Fibroblast of lung (primary cell): Measurements from ENCODE around the gene OTOS. TPM values are rescaled to one million over a fixed set of nuclear protein-coding genes. Genes with fewer than 3 reads are reported as not detected.

Experiments
- DNase-seq, 2 donors: peaks; one replicate each; pipeline versions ENCODE4 v3.0.0 to v3.0.0-alpha.2; 2010; ENCODE audit warnings: low read depth in 2 of 2
- H2AFZ ChIP-seq: 2 replicates; pipeline ENCODE4 v1.5.1; 2012; ENCODE audit warnings: low read length, control low read depth, inconsistent platforms
- H3K27ac ChIP-seq: 2 replicates; pipeline ENCODE4 v1.5.1; 2011; ENCODE audit warnings: low read length, control low read depth; ENCODE audit not compliant: insufficient read depth
- H3K27me3 ChIP-seq: 2 replicates; pipeline ENCODE4 v1.5.1; 2011; ENCODE audit warnings: mild to moderate bottlenecking, low read length; ENCODE audit not compliant: control insufficient read depth, insufficient read depth
- H3K36me3 ChIP-seq: 2 replicates; pipeline ENCODE4 v1.5.1; 2011; ENCODE audit warnings: low read length; ENCODE audit not compliant: control insufficient read depth, insufficient read depth
- H3K4me1 ChIP-seq: 2 replicates; pipeline ENCODE4 v1.5.1; 2011; ENCODE audit warnings: low read length; ENCODE audit not compliant: control insufficient read depth, insufficient read depth; ENCODE audit errors: extremely low read depth
- H3K4me2 ChIP-seq: 2 replicates; pipeline ENCODE4 v1.5.1; 2011; ENCODE audit warnings: low read length, control low read depth; ENCODE audit not compliant: insufficient read depth; ENCODE audit errors: extremely low read depth
- H3K4me3 ChIP-seq, 4 experiments: fragments of 200-600 bp in 1 of 4; sonication (generic) in 1 of 4; replicated peaks in 1 of 4; 2 replicates each; pipeline ENCODE4 v1.5.1; 2011 to 2016; ENCODE audit warnings: low read length in 4 of 4, low read depth in 3 of 4, mild to moderate bottlenecking in 3 of 4, control low read depth in 2 of 4, inconsistent platforms in 1 of 4, mixed read lengths in 1 of 4; ENCODE audit not compliant: insufficient read depth in 1 of 4; ENCODE audit errors: control extremely low read depth in 1 of 4
- H3K79me2 ChIP-seq: 2 replicates; pipeline ENCODE4 v1.5.1; 2012; ENCODE audit warnings: mild to moderate bottlenecking, low read length, inconsistent platforms; ENCODE audit not compliant: control insufficient read depth, insufficient read depth
- H3K9ac ChIP-seq: 2 replicates; pipeline ENCODE4 v1.5.1; 2011; ENCODE audit warnings: mild to moderate bottlenecking, low read length, control low read depth; ENCODE audit not compliant: insufficient read depth
- H3K9me3 ChIP-seq: 2 replicates; pipeline ENCODE4 v1.5.1; 2012; ENCODE audit warnings: low read depth, low read length; ENCODE audit not compliant: control insufficient read depth, insufficient read depth
- H4K20me1 ChIP-seq: 2 replicates; pipeline ENCODE4 v1.5.1; 2011; ENCODE audit warnings: low read length; ENCODE audit not compliant: control insufficient read depth, insufficient read depth; ENCODE audit errors: extremely low read depth
- EZH2 ChIP-seq: IDR thresholded peaks from 2 replicates; pipeline ENCODE4 v1.5.1; 2012; ENCODE audit warnings: low read length, control low read depth, mild to moderate bottlenecking; ENCODE audit errors: missing control alignments
- polyA plus RNA-seq, 2 donors: library from polyadenylated mRNA; depleted of rRNA in 1 of 2; stranded (reverse) in 1 of 2; unstranded in 1 of 2; fragments of >200 nt; gene quantifications; 2 replicates each; pipeline ENCODE4 v1.2.1, GENCODE V29; 2011 to 2012; ENCODE audit warnings: missing spikeins in 1 of 2
- total RNA-seq: library from RNA; depleted of rRNA; stranded (reverse); fragments of >200 nt; gene quantifications from 2 replicates; pipeline ENCODE4 v1.2.1, GENCODE V29; 2014
- TF ChIP-seq, protein P1 (sequence below), 2 donors: IDR thresholded peaks in 1 of 2; conservative IDR thresholded peaks in 1 of 2; 1 replicate in 1 of 2; 2 replicates in 1 of 2; pipeline ENCODE4 v1.5.1; 2011 to 2012; ENCODE audit warnings: low read length in 2 of 2, control low read depth in 1 of 2, inconsistent platforms in 1 of 2, low read depth in 1 of 2, mild to moderate bottlenecking in 1 of 2

The OTOS gene
- total and polyA plus RNA-seq, 2 donors (not counting 1 experiment from before 2014, with no cell fraction given): not detected

DNA sequence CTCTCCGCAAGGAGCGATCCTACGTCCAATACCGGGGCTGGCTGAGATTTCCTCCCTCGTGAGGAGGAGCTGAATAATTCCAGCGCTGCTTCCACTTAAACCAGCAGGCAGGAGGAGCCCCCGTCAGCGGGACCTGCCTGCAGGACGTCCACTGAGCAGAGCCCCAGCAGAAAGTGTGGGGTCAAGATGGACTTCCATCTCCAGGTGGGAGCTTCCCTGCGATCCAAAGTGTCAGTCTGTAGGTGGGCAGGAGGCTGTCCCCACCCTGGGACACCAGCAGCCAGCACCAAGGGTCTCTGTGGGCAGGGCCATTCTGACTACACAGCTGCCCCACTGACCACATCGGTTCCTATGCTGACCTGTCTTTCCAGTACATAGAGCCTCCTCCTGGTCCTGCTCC is 462 bp upstream of the OTOS start:
- Histone ChIP-seq H3K27me3 (peaks cover 2% of the 10 kb centered on the region), H3K27ac (no peak overlapping the region), H3K79me2 (peaks cover 1% of the 10 kb centered on the region), H2AFZ (no peak overlapping the region), H3K36me3 (no peaks in the 10 kb centered on the region), H3K4me3 (no peak overlapping the region), H3K4me1 (no peaks in the 10 kb centered on the region), H4K20me1 (no peaks in the 10 kb centered on the region), H3K9ac (no peak overlapping the region), H3K9me3 (no peaks in the 10 kb centered on the region), H3K4me2 (no peak overlapping the region)
- DNase-seq: no peak
- TF ChIP-seq EZH2: no peak
- TF ChIP-seq, protein P1, sequence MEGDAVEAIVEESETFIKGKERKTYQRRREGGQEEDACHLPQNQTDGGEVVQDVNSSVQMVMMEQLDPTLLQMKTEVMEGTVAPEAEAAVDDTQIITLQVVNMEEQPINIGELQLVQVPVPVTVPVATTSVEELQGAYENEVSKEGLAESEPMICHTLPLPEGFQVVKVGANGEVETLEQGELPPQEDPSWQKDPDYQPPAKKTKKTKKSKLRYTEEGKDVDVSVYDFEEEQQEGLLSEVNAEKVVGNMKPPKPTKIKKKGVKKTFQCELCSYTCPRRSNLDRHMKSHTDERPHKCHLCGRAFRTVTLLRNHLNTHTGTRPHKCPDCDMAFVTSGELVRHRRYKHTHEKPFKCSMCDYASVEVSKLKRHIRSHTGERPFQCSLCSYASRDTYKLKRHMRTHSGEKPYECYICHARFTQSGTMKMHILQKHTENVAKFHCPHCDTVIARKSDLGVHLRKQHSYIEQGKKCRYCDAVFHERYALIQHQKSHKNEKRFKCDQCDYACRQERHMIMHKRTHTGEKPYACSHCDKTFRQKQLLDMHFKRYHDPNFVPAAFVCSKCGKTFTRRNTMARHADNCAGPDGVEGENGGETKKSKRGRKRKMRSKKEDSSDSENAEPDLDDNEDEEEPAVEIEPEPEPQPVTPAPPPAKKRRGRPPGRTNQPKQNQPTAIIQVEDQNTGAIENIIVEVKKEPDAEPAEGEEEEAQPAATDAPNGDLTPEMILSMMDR (conservative IDR thresholded peaks at IDR 0.05 in 1 of 2, IDR thresholded peaks at IDR 0.05 in 1 of 2; ENCODE audit: low read depth in 1 of 2, low read length in 2 of 2): no peak

DNA sequence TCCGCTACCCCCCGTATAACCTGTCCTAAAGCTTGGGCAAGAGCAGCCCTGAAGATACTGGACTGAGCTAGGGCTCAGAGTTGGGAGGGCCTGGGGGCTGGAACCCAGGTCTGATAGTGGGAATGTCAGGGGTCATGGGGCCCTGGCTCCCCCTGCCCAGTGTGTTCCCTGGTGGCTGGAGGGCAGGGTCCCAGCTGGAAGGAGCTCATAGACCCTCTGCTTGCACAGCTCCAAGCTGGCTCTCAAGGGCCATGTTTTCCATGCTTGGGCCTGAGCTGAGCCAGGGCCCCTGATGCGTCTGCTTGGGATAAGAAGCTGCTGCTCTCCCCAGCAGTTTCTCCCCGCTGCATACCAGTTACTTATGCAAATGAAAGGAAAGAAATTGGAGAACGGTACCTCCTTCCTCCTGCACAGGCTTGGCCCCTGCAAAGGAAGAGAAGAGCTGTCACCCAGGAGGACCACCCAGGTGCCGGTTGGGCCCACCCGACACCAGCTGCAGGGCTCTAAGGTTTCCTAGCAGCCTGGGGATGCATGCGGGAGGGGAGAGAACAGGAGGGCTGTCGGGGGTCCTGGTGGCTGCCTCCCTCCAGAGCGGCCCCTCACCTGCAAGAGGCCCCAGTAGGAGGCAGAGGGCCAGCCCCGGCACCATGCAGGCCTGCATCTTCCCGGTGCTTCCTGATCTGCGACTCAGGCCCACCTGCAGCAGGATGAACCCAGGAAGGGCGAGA is 628 bp downstream of the OTOS start:
- no peak overlapping the region for H2AFZ ChIP-seq
- H3K9ac ChIP-seq: no peak overlapping the region
- H3K4me2 ChIP-seq: no peak overlapping the region
- H3K79me2 ChIP-seq: peaks cover 12% of the 10 kb centered on the region
- H3K4me1 ChIP-seq: no peaks in the 10 kb centered on the region
- no peak overlapping the region for H3K4me3 ChIP-seq
- TF ChIP-seq, protein P1 (conservative IDR thresholded peaks at IDR 0.05 in 1 of 2, IDR thresholded peaks at IDR 0.05 in 1 of 2; ENCODE audit: low read depth in 1 of 2, low read length in 2 of 2): no peak
- no peak for TF ChIP-seq EZH2
- no peak for DNase-seq
- no peaks in the 10 kb centered on the region for H3K36me3 ChIP-seq
- H3K27me3 ChIP-seq: peaks cover 2% of the 10 kb centered on the region
- H4K20me1 ChIP-seq: no peaks in the 10 kb centered on the region
- H3K9me3 ChIP-seq: no peaks in the 10 kb centered on the region
- H3K27ac ChIP-seq: no peak overlapping the region

DNA sequence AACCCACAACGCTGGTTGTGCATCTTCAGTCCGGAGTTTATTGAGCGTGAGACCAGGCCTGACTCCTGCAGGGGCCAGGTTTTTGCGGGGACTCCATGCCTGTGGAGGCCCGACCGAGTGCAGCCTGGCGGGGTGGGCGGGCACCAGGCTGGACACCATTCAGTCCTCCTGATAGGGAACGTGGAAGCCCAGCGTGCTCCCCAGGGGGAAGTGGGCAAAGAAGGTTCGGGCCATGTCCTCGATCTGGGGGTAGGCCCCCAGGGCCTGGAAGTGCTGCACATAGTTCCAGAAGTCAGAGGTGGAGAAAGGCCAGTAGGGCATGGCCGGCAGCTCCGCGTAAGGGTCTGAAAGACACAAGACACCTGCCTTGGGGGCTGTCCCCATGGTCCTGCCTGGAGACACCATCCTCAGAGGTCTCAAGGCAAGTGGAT is 1.4 kb downstream of the OTOS start:
- H2AFZ ChIP-seq: no peak overlapping the region
- TF ChIP-seq EZH2: no peak
- TF ChIP-seq, protein P1 (conservative IDR thresholded peaks at IDR 0.05 in 1 of 2, IDR thresholded peaks at IDR 0.05 in 1 of 2; ENCODE audit: low read depth in 1 of 2, low read length in 2 of 2): no peak
- no peak overlapping the region for H3K4me2 ChIP-seq
- no peak overlapping the region for H3K4me3 ChIP-seq
- H3K36me3 ChIP-seq: no peaks in the 10 kb centered on the region
- H3K27me3 ChIP-seq: peaks cover 2% of the 10 kb centered on the region
- no peak for DNase-seq
- no peaks in the 10 kb centered on the region for H3K4me1 ChIP-seq
- H4K20me1 ChIP-seq: no peaks in the 10 kb centered on the region
- peaks cover 20% of the 10 kb centered on the region for H3K79me2 ChIP-seq
- no peak overlapping the region for H3K27ac ChIP-seq
- no peak overlapping the region for H3K9ac ChIP-seq
- no peaks in the 10 kb centered on the region for H3K9me3 ChIP-seq
